Endothelial cell of umbilical vein (primary cell): ENCODE measurements around the gene TSPAN17. TPM values are rescaled to one million over a fixed set of nuclear protein-coding genes. Genes with fewer than 3 reads are reported as not detected.

Source experiments
- BruUV-seq: library from RNA; stranded (reverse); fragments of 400-500 nt; replicated peaks from 2 replicates; lab custom pipeline; 2021; lab: Mats Ljungman, UMichigan
- CTCF ChIA-PET: fragments of 300-600, 350-600 bp; sonication (Branson Sonifier 250); formaldehyde crosslinking; loops from one replicate; lab custom pipeline; 2021; ENCODE audit warnings: antibody characterized with exemption, inconsistent platforms; lab: Charles Lee
- POLR2A ChIA-PET: fragments of 300-600, 350-600 bp; sonication (Branson Sonifier 250); formaldehyde crosslinking; loops from one replicate; lab custom pipeline; 2021; ENCODE audit warnings: antibody characterized with exemption, inconsistent platforms; lab: Charles Lee
- DNase-seq: peaks from one replicate; pipeline ENCODE4 v3.0.0-alpha.2; 2011; ENCODE audit warnings: low read depth, low spot score
- FAIRE-seq: peaks from 2 replicates; lab custom pipeline; 2011; peaks lifted over from hg19 to GRCh38; lab: Jason Lieb, UNC
- H2AFZ ChIP-seq: 2 replicates; pipeline ENCODE4 v1.6.0; 2012; ENCODE audit warnings: low read depth, low read length, control low read depth, inconsistent platforms
- H3K27ac ChIP-seq: 2 replicates; pipeline ENCODE4 v1.5.1; 2011; ENCODE audit warnings: low read depth, mild to moderate bottlenecking, control low read depth, low read length, moderate library complexity; ENCODE audit not compliant: insufficient read depth
- H3K27me3 ChIP-seq, 2 experiments: 2 replicates each; pipeline versions ENCODE4 v1.6.0 to v1.6.1; 2011; ENCODE audit warnings: low read length in 2 of 2, mixed read lengths in 1 of 2; ENCODE audit not compliant: control insufficient read depth in 2 of 2, insufficient read depth in 2 of 2
- H3K36me3 ChIP-seq, 2 experiments: 2 replicates in 1 of 2; 3 replicates in 1 of 2; pipeline ENCODE4 v1.5.1; 2011; ENCODE audit warnings: low read length in 2 of 2, mild to moderate bottlenecking in 1 of 2, moderate library complexity in 1 of 2; ENCODE audit not compliant: control insufficient read depth in 2 of 2, insufficient read depth in 2 of 2; ENCODE audit errors: extremely low read depth in 1 of 2
- H3K4me1 ChIP-seq: 3 replicates; pipeline ENCODE4 v1.5.1; 2011; ENCODE audit warnings: mild to moderate bottlenecking, low read length; ENCODE audit not compliant: control insufficient read depth, insufficient read depth; ENCODE audit errors: extremely low read depth
- H3K4me2 ChIP-seq: 2 replicates; pipeline ENCODE4 v1.6.1; 2011; ENCODE audit warnings: low read length, control low read depth, mixed read lengths; ENCODE audit not compliant: insufficient read depth
- H3K4me3 ChIP-seq, 3 experiments: fragments of 200-600 bp in 1 of 3; sonication (generic), shearing (Covaris generic) in 1 of 3; replicated peaks in 1 of 3; 2 replicates each; pipeline ENCODE4 v1.5.1; 2011 to 2016; ENCODE audit warnings: control low read depth in 3 of 3, low read length in 3 of 3, mild to moderate bottlenecking in 2 of 3, inconsistent platforms in 1 of 3, low read depth in 1 of 3, moderate library complexity in 1 of 3; ENCODE audit not compliant: insufficient read depth in 1 of 3
- H3K79me2 ChIP-seq: 2 replicates; pipeline ENCODE4 v1.6.0; 2012; ENCODE audit warnings: low read length, inconsistent platforms; ENCODE audit not compliant: control insufficient read depth, insufficient read depth
- H3K9ac ChIP-seq: replicated peaks from 2 replicates; pipeline ENCODE3; 2011; ENCODE audit warnings: low read length, control low read depth; ENCODE audit not compliant: insufficient read depth; ENCODE audit errors: extremely low read depth
- H3K9me1 ChIP-seq: replicated peaks from 3 replicates; pipeline ENCODE4 v1.6.0; 2011; ENCODE audit warnings: mild to moderate bottlenecking, low read length; ENCODE audit not compliant: control insufficient read depth, insufficient read depth; ENCODE audit errors: extremely low read depth
- H3K9me3 ChIP-seq: replicated peaks from 2 replicates; pipeline ENCODE4 v1.5.1; 2012; ENCODE audit warnings: low read length, inconsistent platforms; ENCODE audit not compliant: control insufficient read depth, insufficient read depth
- H4K20me1 ChIP-seq: replicated peaks from 2 replicates; pipeline ENCODE3; 2011; ENCODE audit warnings: mild to moderate bottlenecking, low read length; ENCODE audit not compliant: control insufficient read depth, insufficient read depth; ENCODE audit errors: extremely low read depth
- EZH2 ChIP-seq: IDR thresholded peaks from 2 replicates; pipeline ENCODE4 v1.6.1; 2012; ENCODE audit warnings: borderline replicate concordance, low read depth, mild to moderate bottlenecking, moderate library complexity, low read length, inconsistent platforms; ENCODE audit not compliant: severe bottlenecking
- FOS ChIP-seq: IDR thresholded peaks from 2 replicates; pipeline ENCODE4 v1.6.1; 2011; ENCODE audit warnings: mild to moderate bottlenecking, low read length, moderate library complexity, borderline replicate concordance; ENCODE audit not compliant: insufficient read depth
- GATA2 ChIP-seq: IDR thresholded peaks from 2 replicates; pipeline ENCODE4 v1.7.0; 2011; ENCODE audit warnings: low read depth, mild to moderate bottlenecking, moderate library complexity, mixed read lengths, low read length; ENCODE audit not compliant: insufficient read length, insufficient read depth
- JUN ChIP-seq: IDR thresholded peaks from 2 replicates; pipeline ENCODE4 v1.6.1; 2011; ENCODE audit warnings: borderline replicate concordance, low read depth; ENCODE audit not compliant: insufficient read length, insufficient read depth
- MYC ChIP-seq: IDR thresholded peaks from one replicate; pipeline ENCODE4 v1.6.1; 2011; ENCODE audit warnings: mild to moderate bottlenecking, low read depth, low read length
- POLR2A ChIP-seq: IDR thresholded peaks from 2 replicates; pipeline ENCODE4 v1.6.1; 2012; ENCODE audit warnings: low read depth, mild to moderate bottlenecking, control low read depth, low read length
- POLR2AphosphoS5 ChIP-seq: IDR thresholded peaks from 2 replicates; pipeline ENCODE4 v1.6.1; 2012; ENCODE audit warnings: low read depth, mild to moderate bottlenecking, control low read depth, low read length, moderate library complexity; ENCODE audit not compliant: insufficient read depth
- dilution Hi-C: fragments of 300-500 bp; cut with MboI; formaldehyde crosslinking; loops from one replicate; pipeline ENCODE4 v1.15.0; 2019; ENCODE audit warnings: low sequenced_read_pairs; ENCODE audit not compliant: extremely low pct_ligation_motif_present
- intact Hi-C: fragments of 100-400 bp; cut with micrococcal nuclease; formaldehyde crosslinking; loops from one replicate; pipeline ENCODE4 v1.10.0; 2022
- polyA plus RNA-seq, 4 experiments: library from polyadenylated mRNA; depleted of rRNA in 3 of 4; stranded (reverse) in 3 of 4; unstranded in 1 of 4; fragments of >200 nt; gene quantifications; 2 replicates each; pipeline versions ENCODE4 v1.2.1 to v1.2.3, GENCODE V29; 2011 to 2012; ENCODE audit warnings: missing spikeins in 1 of 4
- total RNA-seq: library from RNA; stranded (reverse); gene quantifications from 2 replicates; pipeline ENCODE4 v1.2.3, GENCODE V29; 2021
- TF ChIP-seq, protein P1 (sequence below), 2 donors: IDR thresholded peaks; 1 replicate in 1 of 2; 2 replicates in 1 of 2; pipeline ENCODE4 v1.5.1; 2011; ENCODE audit warnings: low read length in 2 of 2, mild to moderate bottlenecking in 2 of 2, moderate library complexity in 2 of 2, control low read depth in 1 of 2, inconsistent platforms in 1 of 2, low read depth in 1 of 2; ENCODE audit not compliant: insufficient read depth in 1 of 2; ENCODE audit errors: extremely low read depth in 1 of 2
- TF ChIP-seq, protein P2 (sequence below): IDR thresholded peaks from 2 replicates; pipeline ENCODE4 v1.6.1; 2011; ENCODE audit not compliant: insufficient read depth, insufficient read length

The TSPAN17 gene
- total and polyA plus RNA-seq, 2 donors (not counting 3 experiments of a cell fraction or from before 2014, with no cell fraction given) = 55.9 to 73.3 TPM

GRCh38 chr5:176658817-176659511 is 11.7 kb downstream of the TSPAN17 start:
- no peak for FAIRE-seq
- no peaks in the 10 kb centered on the region for H3K9me1 ChIP-seq
- H3K36me3 ChIP-seq = peaks cover under 1 to 11% of the 10 kb centered on the region in 2 experiments
- H2AFZ ChIP-seq = no peak overlapping the region
- intact Hi-C loops (loop anchor here (1.0 kb wide), 1 partner anchor 85 kb away; no protein-coding TSS in a partner anchor), dilution Hi-C loops (no loop called here)
- no TSS peak for BruUV-seq
- no peak for DNase-seq
- no peaks in the 10 kb centered on the region for H3K9me3 ChIP-seq
- no peaks in the 10 kb centered on the region for H3K79me2 ChIP-seq
- no peak overlapping the region for H3K4me2 ChIP-seq
- no peaks in the 10 kb centered on the region for H3K4me1 ChIP-seq
- ChIA-PET CTCF (interaction anchor here (1.2 to 3.3 kb wide), 7 partner anchors 11 to 453 kb away, joined by 3 to 113 read pairs (median 19); partner anchors contain the start of genes HK3 and TSPAN17), POLR2A (no interaction called here)
- no peaks in the 10 kb centered on the region for H3K27me3 ChIP-seq
- H3K27ac ChIP-seq = no peak overlapping the region
- TF ChIP-seq FOS = no peak
- no peak overlapping the region for H3K4me3 ChIP-seq
- H3K9ac ChIP-seq = no peak overlapping the region
- H4K20me1 ChIP-seq = no peaks in the 10 kb centered on the region

GRCh38 chr5:176659512-176659839 is 12.2 kb downstream of the TSPAN17 start:
- no peaks in the 10 kb centered on the region for H3K4me1 ChIP-seq
- no peaks in the 10 kb centered on the region for H3K9me3 ChIP-seq
- ChIA-PET POLR2A (no interaction called here), CTCF (interaction anchor here (1.8 to 3.3 kb wide), 5 partner anchors 12 to 453 kb away, joined by 8 to 113 read pairs (median 20); partner anchors contain the start of genes HK3 and TSPAN17)
- H3K9me1 ChIP-seq = no peaks in the 10 kb centered on the region
- BruUV-seq = no TSS peak
- FAIRE-seq = no peak
- H3K4me3 ChIP-seq = no peak overlapping the region
- no peak overlapping the region for H3K27ac ChIP-seq
- no peak overlapping the region for H3K9ac ChIP-seq
- no peak overlapping the region for H2AFZ ChIP-seq
- dilution Hi-C loops (no loop called here), intact Hi-C loops (no loop called here)
- no peak overlapping the region for H3K4me2 ChIP-seq
- peaks cover 0 to 2% of the 10 kb centered on the region in 2 experiments for H3K27me3 ChIP-seq
- H3K36me3 ChIP-seq = peaks cover 0 to 11% of the 10 kb centered on the region in 2 experiments
- DNase-seq = no peak
- H4K20me1 ChIP-seq = no peaks in the 10 kb centered on the region
- H3K79me2 ChIP-seq = no peaks in the 10 kb centered on the region
- TF ChIP-seq FOS = no peak
- TF ChIP-seq, protein P1, sequence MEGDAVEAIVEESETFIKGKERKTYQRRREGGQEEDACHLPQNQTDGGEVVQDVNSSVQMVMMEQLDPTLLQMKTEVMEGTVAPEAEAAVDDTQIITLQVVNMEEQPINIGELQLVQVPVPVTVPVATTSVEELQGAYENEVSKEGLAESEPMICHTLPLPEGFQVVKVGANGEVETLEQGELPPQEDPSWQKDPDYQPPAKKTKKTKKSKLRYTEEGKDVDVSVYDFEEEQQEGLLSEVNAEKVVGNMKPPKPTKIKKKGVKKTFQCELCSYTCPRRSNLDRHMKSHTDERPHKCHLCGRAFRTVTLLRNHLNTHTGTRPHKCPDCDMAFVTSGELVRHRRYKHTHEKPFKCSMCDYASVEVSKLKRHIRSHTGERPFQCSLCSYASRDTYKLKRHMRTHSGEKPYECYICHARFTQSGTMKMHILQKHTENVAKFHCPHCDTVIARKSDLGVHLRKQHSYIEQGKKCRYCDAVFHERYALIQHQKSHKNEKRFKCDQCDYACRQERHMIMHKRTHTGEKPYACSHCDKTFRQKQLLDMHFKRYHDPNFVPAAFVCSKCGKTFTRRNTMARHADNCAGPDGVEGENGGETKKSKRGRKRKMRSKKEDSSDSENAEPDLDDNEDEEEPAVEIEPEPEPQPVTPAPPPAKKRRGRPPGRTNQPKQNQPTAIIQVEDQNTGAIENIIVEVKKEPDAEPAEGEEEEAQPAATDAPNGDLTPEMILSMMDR (IDR thresholded peaks at IDR 0.05; ENCODE audit: extremely low read depth in 1 of 2, insufficient read depth in 1 of 2, low read depth in 1 of 2, low read length in 2 of 2) = no peak
- TF ChIP-seq POLR2A = no peak
- no peak for TF ChIP-seq POLR2AphosphoS5
- TF ChIP-seq MYC = no peak
- TF ChIP-seq EZH2 = no peak
- no peak for TF ChIP-seq GATA2
- no peak for TF ChIP-seq JUN
- TF ChIP-seq, protein P2, sequence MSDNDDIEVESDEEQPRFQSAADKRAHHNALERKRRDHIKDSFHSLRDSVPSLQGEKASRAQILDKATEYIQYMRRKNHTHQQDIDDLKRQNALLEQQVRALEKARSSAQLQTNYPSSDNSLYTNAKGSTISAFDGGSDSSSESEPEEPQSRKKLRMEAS = no peak
